H1 (cell line): ENCODE results near the gene MX1. TPM values are rescaled to one million over a fixed set of nuclear protein-coding genes. Genes with fewer than 3 reads are reported as not detected.

Experiments used
- CTCF ChIA-PET: fragments of 300-600 bp; sonication (Branson Sonifier 250); formaldehyde crosslinking; loops from one replicate; lab custom pipeline; 2021; ENCODE audit not compliant: partially characterized antibody; lab: Charles Lee
- POLR2A ChIA-PET: fragments of 300-600 bp; sonication (Branson Sonifier 250); formaldehyde crosslinking; loops from one replicate; lab custom pipeline; 2021; ENCODE audit warnings: inconsistent platforms; ENCODE audit not compliant: partially characterized antibody; lab: Charles Lee
- DNase-seq, 2 experiments: peaks; one replicate each; pipeline versions ENCODE4 v3.0.0 to v3.0.0-alpha.2; 2010 to 2022; ENCODE audit warnings: low spot score in 2 of 2, low read depth in 1 of 2, mixed read lengths in 1 of 2
- FAIRE-seq: peaks from 2 replicates; lab custom pipeline; 2011; peaks lifted over from hg19 to GRCh38; lab: Jason Lieb, UNC
- H2AFZ ChIP-seq: 2 replicates; pipeline ENCODE4 v1.8.1; 2012; ENCODE audit warnings: low read length, inconsistent platforms
- H2AK5ac ChIP-seq: 2 replicates; pipeline ENCODE4 v1.6.1; 2013; ENCODE audit warnings: low read depth, low read length
- H2BK120ac ChIP-seq: replicated peaks from 2 replicates; pipeline ENCODE3; 2013; ENCODE audit warnings: low read depth, low read length, inconsistent platforms
- H2BK12ac ChIP-seq: 2 replicates; pipeline ENCODE4 v1.6.1; 2013; ENCODE audit warnings: low read depth, low read length
- H2BK15ac ChIP-seq: 2 replicates; pipeline ENCODE4 v1.6.1; 2013; ENCODE audit warnings: low read length
- H2BK20ac ChIP-seq: 2 replicates; pipeline ENCODE4 v1.6.1; 2013; ENCODE audit warnings: low read length
- H2BK5ac ChIP-seq: 2 replicates; pipeline ENCODE4 v1.6.1; 2013; ENCODE audit warnings: low read depth, low read length
- H3K14ac ChIP-seq: 2 replicates; pipeline ENCODE4 v1.6.1; 2013; ENCODE audit warnings: inconsistent platforms; ENCODE audit not compliant: insufficient read length
- H3K18ac ChIP-seq: 2 replicates; pipeline ENCODE4 v1.6.1; 2013; ENCODE audit warnings: low read length; ENCODE audit errors: extremely low read depth
- H3K23ac ChIP-seq: 2 replicates; pipeline ENCODE4 v1.6.1; 2013; ENCODE audit warnings: inconsistent platforms; ENCODE audit not compliant: insufficient read length
- H3K23me2 ChIP-seq: 2 replicates; pipeline ENCODE4 v1.6.1; 2013; ENCODE audit warnings: low read depth, low read length
- H3K27ac ChIP-seq: 2 replicates; pipeline ENCODE4 v1.6.1; 2011; ENCODE audit warnings: low read depth, low read length, inconsistent platforms
- H3K27me3 ChIP-seq, 4 experiments: replicated peaks in 1 of 4; 1 replicate in 1 of 4; 2 replicates in 3 of 4; pipeline versions ENCODE4 v1.6.1 to v1.8.1; 2011 to 2013; ENCODE audit warnings: low read length in 3 of 4, mild to moderate bottlenecking in 3 of 4, inconsistent platforms in 2 of 4, mixed read lengths in 2 of 4, moderate library complexity in 1 of 4; ENCODE audit not compliant: control insufficient read depth in 3 of 4, insufficient read depth in 3 of 4; ENCODE audit errors: extremely low read depth in 1 of 4
- H3K36me3 ChIP-seq, 4 experiments: 2 replicates each; pipeline versions ENCODE4 v1.6.1 to v1.8.1; 2011 to 2013; ENCODE audit warnings: mild to moderate bottlenecking in 4 of 4, low read length in 3 of 4, moderate library complexity in 2 of 4, control low read depth in 1 of 4, inconsistent platforms in 1 of 4; ENCODE audit not compliant: insufficient read depth in 4 of 4, control insufficient read depth in 2 of 4
- H3K4ac ChIP-seq: replicated peaks from 2 replicates; pipeline ENCODE3; 2013; ENCODE audit warnings: low read length, low read depth, mixed read lengths, inconsistent platforms; ENCODE audit not compliant: insufficient read length
- H3K4me1 ChIP-seq, 4 experiments: replicated peaks in 1 of 4; 1 replicate in 1 of 4; 2 replicates in 3 of 4; pipeline versions ENCODE4 v1.6.1 to v1.8.1; 2011 to 2013; ENCODE audit warnings: low read length in 3 of 4, inconsistent platforms in 2 of 4, mixed read lengths in 1 of 4; ENCODE audit not compliant: insufficient read depth in 4 of 4, control insufficient read depth in 3 of 4
- H3K4me2 ChIP-seq, 2 experiments: 2 replicates each; pipeline versions ENCODE4 v1.6.1 to v1.8.1; 2011 to 2013; ENCODE audit warnings: low read depth in 2 of 2, low read length in 2 of 2, control low read depth in 1 of 2, inconsistent platforms in 1 of 2, mild to moderate bottlenecking in 1 of 2; ENCODE audit not compliant: insufficient read depth in 1 of 2
- H3K4me3 ChIP-seq, 4 experiments: fragments of 200-600, 300-600 bp in 1 of 4; sonication (generic), shearing (Covaris generic), sonication (Bioruptor Twin) in 1 of 4; 2 replicates each; pipeline versions ENCODE4 v1.5.1 to v1.8.1; 2011 to 2016; ENCODE audit warnings: low read length in 4 of 4, low read depth in 3 of 4, control low read depth in 2 of 4, inconsistent platforms in 2 of 4, mild to moderate bottlenecking in 2 of 4, mixed read lengths in 1 of 4, moderate library complexity in 1 of 4; ENCODE audit not compliant: insufficient read depth in 2 of 4; ENCODE audit errors: extremely low read depth in 1 of 4
- H3K56ac ChIP-seq: replicated peaks from 2 replicates; pipeline ENCODE3; 2013; ENCODE audit warnings: low read depth, mild to moderate bottlenecking, mixed read lengths, low read length, inconsistent platforms; ENCODE audit not compliant: insufficient read length
- H3K79me1 ChIP-seq: 2 replicates; pipeline ENCODE4 v1.6.1; 2013; ENCODE audit warnings: low read depth, low read length, control low read depth
- H3K79me2 ChIP-seq, 2 experiments: 2 replicates each; pipeline versions ENCODE4 v1.6.1 to v1.8.1; 2012 to 2013; ENCODE audit warnings: low read length in 2 of 2, mild to moderate bottlenecking in 2 of 2, inconsistent platforms in 1 of 2; ENCODE audit not compliant: insufficient read depth in 2 of 2, control insufficient read depth in 1 of 2
- H3K9ac ChIP-seq, 4 experiments: replicated peaks in 1 of 4; 1 replicate in 1 of 4; 2 replicates in 3 of 4; pipeline versions ENCODE4 v1.6.1 to v1.8.1; 2011 to 2013; ENCODE audit warnings: low read depth in 3 of 4, low read length in 3 of 4, control low read depth in 2 of 4, mild to moderate bottlenecking in 2 of 4, moderate library complexity in 2 of 4, inconsistent platforms in 1 of 4; ENCODE audit errors: extremely low read depth in 1 of 4
- H3K9me3 ChIP-seq, 2 experiments: 2 replicates each; pipeline versions ENCODE4 v1.6.1 to v1.8.1; 2012 to 2013; ENCODE audit warnings: mild to moderate bottlenecking in 2 of 2, moderate library complexity in 2 of 2, control low read depth in 1 of 2, inconsistent platforms in 1 of 2, low read depth in 1 of 2, low read length in 1 of 2, mixed read lengths in 1 of 2; ENCODE audit not compliant: insufficient read depth in 2 of 2
- H4K20me1 ChIP-seq, 2 experiments: replicated peaks in 1 of 2; 2 replicates each; pipeline versions ENCODE3 to v1.8.1; 2011 to 2013; ENCODE audit warnings: inconsistent platforms in 2 of 2, low read length in 2 of 2, mild to moderate bottlenecking in 1 of 2; ENCODE audit not compliant: insufficient read depth in 2 of 2, control insufficient read depth in 1 of 2
- H4K5ac ChIP-seq: 2 replicates; pipeline ENCODE4 v1.6.1; 2013; ENCODE audit warnings: low read length, low read depth, mixed read lengths, inconsistent platforms; ENCODE audit not compliant: insufficient read length
- H4K8ac ChIP-seq: 2 replicates; pipeline ENCODE4 v1.8.0; 2013; ENCODE audit warnings: mild to moderate bottlenecking, moderate library complexity, low read length, inconsistent platforms; ENCODE audit not compliant: insufficient read depth; ENCODE audit errors: extremely low read depth
- H4K91ac ChIP-seq: replicated peaks from 2 replicates; pipeline ENCODE3; 2013; ENCODE audit warnings: low read length, mixed read lengths, inconsistent platforms; ENCODE audit not compliant: insufficient read length
- ASH2L ChIP-seq: fragments of 200-600, 300-600 bp; sonication (generic); IDR thresholded peaks from one replicate; pipeline ENCODE4 v1.7.1; 2017; ENCODE audit warnings: low read length
- ATF2 ChIP-seq: IDR thresholded peaks from 2 replicates; pipeline ENCODE4 v1.6.1; 2012; ENCODE audit warnings: low read length, inconsistent platforms
- BRCA1 ChIP-seq: IDR thresholded peaks from 2 replicates; pipeline ENCODE4 v1.6.1; 2012; ENCODE audit warnings: low read depth, low read length, improper control_type of control experiment
- CREB1 ChIP-seq: IDR thresholded peaks from 2 replicates; pipeline ENCODE4 v1.6.1; 2012; ENCODE audit warnings: inconsistent platforms
- HDAC2 ChIP-seq, 2 experiments: fragments of 300-600 bp in 1 of 2; sonication (generic) in 1 of 2; IDR thresholded peaks; 2 replicates each; pipeline ENCODE4 v1.6.1; 2011 to 2012; ENCODE audit warnings: low read depth in 2 of 2, low read length in 2 of 2, mild to moderate bottlenecking in 2 of 2, moderate library complexity in 2 of 2, borderline replicate concordance in 1 of 2, inconsistent platforms in 1 of 2
- HDAC6 ChIP-seq: IDR thresholded peaks from one replicate; pipeline ENCODE4 v1.7.1; 2012; ENCODE audit warnings: low read depth, mild to moderate bottlenecking, inconsistent platforms, low read length, moderate library complexity
- KDM4A ChIP-seq: IDR thresholded peaks from one replicate; pipeline ENCODE4 v1.7.1; 2012; ENCODE audit warnings: low read depth, mild to moderate bottlenecking, moderate library complexity, low read length, inconsistent platforms; ENCODE audit not compliant: severe bottlenecking
- NANOG ChIP-seq: IDR thresholded peaks from 2 replicates; pipeline ENCODE4 v1.6.1; 2011; ENCODE audit warnings: low read length, low read depth, mild to moderate bottlenecking, inconsistent platforms; ENCODE audit not compliant: insufficient read depth, poor library complexity, severe bottlenecking
- POLR2A ChIP-seq, 2 experiments: IDR thresholded peaks; 1 replicate in 1 of 2; 2 replicates in 1 of 2; pipeline ENCODE4 v1.6.1; 2011; ENCODE audit warnings: low read depth in 2 of 2, low read length in 2 of 2, mild to moderate bottlenecking in 2 of 2; ENCODE audit errors: control extremely low read depth in 1 of 2
- POU5F1 ChIP-seq: IDR thresholded peaks from 2 replicates; pipeline ENCODE4 v1.6.1; 2011; ENCODE audit warnings: low read depth, mild to moderate bottlenecking, low read length, moderate library complexity
- SIRT6 ChIP-seq: IDR thresholded peaks from one replicate; pipeline ENCODE4 v1.7.1; 2012; ENCODE audit warnings: low read length, inconsistent platforms
- SUZ12 ChIP-seq: fragments of 200-600 bp; sonication (generic); IDR thresholded peaks from 2 replicates; pipeline ENCODE4 v1.6.1; 2012; ENCODE audit warnings: mild to moderate bottlenecking, inconsistent platforms, low read length, moderate library complexity, mixed read lengths
- YY1 ChIP-seq: IDR thresholded peaks from 2 replicates; pipeline ENCODE4 v1.6.1; 2011; ENCODE audit warnings: low read depth, mild to moderate bottlenecking, low read length
- WGBS, 2 experiments: shearing (Covaris generic) in 1 of 2; methylation state at CpG; one replicate each; pipeline versions ENCODE4 v1.1.6 to v1.1.7; 2013 to 2015; ENCODE audit warnings: low lambda C conversion rate in 2 of 2, mixed read lengths in 2 of 2, inconsistent platforms in 1 of 2, low coverage in 1 of 2, missing lambda C conversion rate in 1 of 2; ENCODE audit not compliant: insufficient replicate concordance in 2 of 2, insufficient coverage in 1 of 2, insufficient read length in 1 of 2; ENCODE audit errors: extremely low coverage in 1 of 2, missing lambda C conversion rate in 1 of 2; 5-methylcytosine and 5-hydroxymethylcytosine counted together
- polyA plus RNA-seq, 7 experiments: library from polyadenylated mRNA; depleted of rRNA in 3 of 7; stranded (reverse) in 5 of 7; unstranded in 2 of 7; fragments of >200 nt in 5 of 7; fragments of 200-250 nt in 2 of 7; gene quantifications; 1 replicate in 5 of 7; 2 replicates in 1 of 7; 4 replicates in 1 of 7; pipeline versions ENCODE4 v1.2.1 to v1.2.3, GENCODE V29; 2011 to 2013; ENCODE audit warnings: missing spikeins in 2 of 7, mixed read lengths in 2 of 7
- total RNA-seq: library from RNA; stranded (reverse); fragmentation: NEBNext Ultra II Directional; extraction: Animal tissue kit (Norgen Biotek cat#: 25700); gene quantifications from 2 replicates; pipeline ENCODE4 v1.2.1, GENCODE V29; 2021

Gene MX1
- total and polyA plus RNA-seq, 2 of the 8 experiments (the other 6 are each of a cell fraction or from before 2014, with no cell fraction given) = 3.8 to 5.7 TPM

- no peak overlapping the region for H2BK5ac ChIP-seq
- H2BK20ac ChIP-seq = no peak overlapping the region
- H3K9me3 ChIP-seq = no peaks in the 10 kb centered on the region
- no peak overlapping the region for H2AFZ ChIP-seq
- H3K36me3 ChIP-seq = no peaks in the 10 kb centered on the region
- no peaks in the 10 kb centered on the region for H4K20me1 ChIP-seq
- DNase-seq (no peak), FAIRE-seq (no peak)
- no peak overlapping the region for H3K56ac ChIP-seq
- no peak overlapping the region for H4K8ac ChIP-seq
- no peak overlapping the region for H2BK120ac ChIP-seq
- H2BK12ac ChIP-seq = 0 out of 2 replicates have a peak overlapping the region, but pooled peaks have one; percentile 33
- no peak overlapping the region for H3K23ac ChIP-seq
- H3K79me1 ChIP-seq = peaks cover 7% of the 10 kb centered on the region
- H4K5ac ChIP-seq = no peak overlapping the region
- no peak overlapping the region for H3K14ac ChIP-seq
- whole genome bisulfite sequencing, 2 experiments = 85% methylated on average over 5 of the region's 5 CpGs; no CpG with 5 or more reads in 1 of the 2 experiments
- H2BK15ac ChIP-seq = peak overlapping the region; percentile 67; the same call in 1 of the 2 replicates
- peaks cover 5 to 37% (median 30%) of the 10 kb centered on the region in 4 experiments for H3K27me3 ChIP-seq
- no peak overlapping the region for H4K91ac ChIP-seq
- H3K4me1 ChIP-seq = peaks cover 0 to 13% (median 6%) of the 10 kb centered on the region in 4 experiments; a peak in 5 of 7 replicates
- no peak overlapping the region for H3K4ac ChIP-seq
- no peak overlapping the region for H3K4me3 ChIP-seq
- H3K9ac ChIP-seq = no peak overlapping the region
- 0 out of 4 replicates have a peak, but pooled peaks cover 0 to 4% of the 10 kb centered on the region in 2 experiments for H3K79me2 ChIP-seq
- H3K4me2 ChIP-seq = no peak overlapping the region
- POLR2A ChIA-PET = interaction anchor here (1.2 kb wide), 1 partner anchor 25 kb away, joined by 3 read pairs; no protein-coding TSS in a partner anchor
- H3K23me2 ChIP-seq = peaks cover 17% of the 10 kb centered on the region
- H2AK5ac ChIP-seq = no peak overlapping the region
- CTCF ChIA-PET = interaction anchor here (1.4 kb wide), 1 partner anchor 221 kb away, joined by 5 read pairs; no protein-coding TSS in a partner anchor
- no peak overlapping the region for H3K18ac ChIP-seq
- H3K27ac ChIP-seq = no peak overlapping the region
- TF ChIP-seq HDAC2 (IDR thresholded peaks at IDR 0.05; ENCODE audit: borderline replicate concordance in 1 of 2, low read depth in 2 of 2, low read length in 2 of 2) = no peak
- TF ChIP-seq POU5F1 = no peak
- TF ChIP-seq POLR2A (IDR thresholded peaks at IDR 0.05; ENCODE audit: control extremely low read depth in 1 of 2, low read depth in 2 of 2, low read length in 2 of 2) = no peak
- TF ChIP-seq NANOG = no peak
- TF ChIP-seq SIRT6 = no peak
- no peak for TF ChIP-seq BRCA1
- TF ChIP-seq CREB1 = no peak
- no peak for TF ChIP-seq ASH2L
- no peak for TF ChIP-seq ATF2
- no peak for TF ChIP-seq YY1
- no peak for TF ChIP-seq KDM4A
- TF ChIP-seq SUZ12 = no peak
- no peak for TF ChIP-seq HDAC6
These were observed 78.0 kb downstream of the MX1 start for GRCh38 chr21:41504030-41504429.
